HCT116 (cell line): Measurements from ENCODE around the gene SRGN. TPM values are rescaled to one million over a fixed set of nuclear protein-coding genes. Genes with fewer than 3 reads are reported as not detected.

Source experiments
- ATAC-seq: fragments of 200-7000 bp; cut with Tn5 transposase; 2 replicates; pipeline ENCODE4 v1.9.1; 2020; ENCODE audit warnings: mild to moderate bottlenecking, moderate library complexity
- BruUV-seq: library from RNA; stranded (reverse); fragments of 400-500 nt; replicated peaks from 2 replicates; lab custom pipeline; 2021; lab: Mats Ljungman, UMichigan
- CTCF ChIA-PET: fragments of 300-600 bp; sonication (Branson Sonifier 250); formaldehyde crosslinking; loops from one replicate; lab custom pipeline; 2021; ENCODE audit warnings: antibody characterized with exemption; lab: Charles Lee
- POLR2A ChIA-PET: fragments of 300-600, 350-600 bp; sonication (Branson Sonifier 250); formaldehyde crosslinking; loops from one replicate; lab custom pipeline; 2021; ENCODE audit warnings: antibody characterized with exemption; lab: Charles Lee
- RAD21 ChIA-PET, 2 experiments: fragments of 300-600 bp; sonication (Branson Sonifier 250); formaldehyde crosslinking; loops; one replicate each; lab custom pipeline; 2023; ENCODE audit warnings: low total read pairs in 2 of 2; ENCODE audit not compliant: uncharacterized antibody in 2 of 2, unreplicated experiment in 2 of 2, low non-redundant PET in 1 of 2; lab: Charles Lee
- DNase-seq: peaks from one replicate; pipeline ENCODE4 v3.0.0-alpha.2; 2010; ENCODE audit warnings: low read depth, low spot score
- H2AFZ ChIP-seq: fragments of 200-600 bp; shearing (Covaris generic), sonication (generic); 2 replicates; pipeline ENCODE4 v1.6.1; 2017; ENCODE audit warnings: low read depth, mixed run types, mixed read lengths, antibody characterized with exemption, low read length; ENCODE audit not compliant: poor library complexity, severe bottlenecking
- H3K27ac ChIP-seq: 2 replicates; pipeline ENCODE4 v1.5.1; 2012; ENCODE audit warnings: low read depth, low read length
- H3K27me3 ChIP-seq: fragments of 200-600 bp; sonication (generic); 2 replicates; pipeline ENCODE4 v1.6.1; 2016; ENCODE audit warnings: mixed run types, low read length, mixed read lengths; ENCODE audit not compliant: insufficient read depth
- H3K36me3 ChIP-seq, 2 experiments: fragments of 200-500 bp in 1 of 2; fragments of 200-600 bp in 1 of 2; sonication (Bioruptor generic) in 1 of 2; sonication (generic) in 1 of 2; 2 replicates each; pipeline versions ENCODE4 v1.5.1 to v1.6.1; 2014 to 2016; ENCODE audit warnings: low read length in 2 of 2, inconsistent platforms in 1 of 2, mixed read lengths in 1 of 2, mixed run types in 1 of 2; ENCODE audit not compliant: insufficient read depth in 2 of 2, control insufficient read depth in 1 of 2
- H3K4me1 ChIP-seq, 2 experiments: fragments of 200-600 bp in 1 of 2; sonication (generic) in 1 of 2; 2 replicates each; pipeline versions ENCODE4 v1.5.1 to v1.6.1; 2012 to 2017; ENCODE audit warnings: low read length in 2 of 2, inconsistent platforms in 1 of 2, mild to moderate bottlenecking in 1 of 2, mixed read lengths in 1 of 2, mixed run types in 1 of 2, moderate library complexity in 1 of 2; ENCODE audit not compliant: insufficient read depth in 2 of 2, control insufficient read depth in 1 of 2
- H3K4me2 ChIP-seq: fragments of 200-600 bp; sonication (generic); 2 replicates; pipeline ENCODE4 v1.6.1; 2017; ENCODE audit warnings: mixed run types, low read length, mixed read lengths
- H3K4me3 ChIP-seq, 2 experiments: fragments of 200-600 bp in 1 of 2; sonication (generic) in 1 of 2; replicated peaks in 1 of 2; 2 replicates each; pipeline ENCODE4 v1.5.1; 2011 to 2016; ENCODE audit warnings: low read length in 2 of 2, control low read depth in 1 of 2, low read depth in 1 of 2, mild to moderate bottlenecking in 1 of 2, mixed read lengths in 1 of 2, mixed run types in 1 of 2
- H3K79me2 ChIP-seq: fragments of 200-600 bp; sonication (generic); 2 replicates; pipeline ENCODE4 v1.6.1; 2017; ENCODE audit warnings: mild to moderate bottlenecking, mixed run types, low read length, moderate library complexity, mixed read lengths; ENCODE audit not compliant: insufficient read depth
- H3K9ac ChIP-seq: fragments of 200-600 bp; sonication (generic); 2 replicates; pipeline ENCODE4 v1.6.1; 2016; ENCODE audit warnings: low read length, mixed read lengths
- H3K9me2 ChIP-seq: fragments of 200-600 bp; sonication (generic), shearing (Covaris generic); 2 replicates; pipeline ENCODE4 v1.6.1; 2017; ENCODE audit warnings: mixed run types, mild to moderate bottlenecking, moderate library complexity; ENCODE audit not compliant: insufficient read depth
- H3K9me3 ChIP-seq, 2 experiments: fragments of 200-500 bp in 1 of 2; fragments of 200-600 bp in 1 of 2; sonication (Bioruptor generic) in 1 of 2; sonication (generic) in 1 of 2; 2 replicates each; pipeline ENCODE4 v1.6.1; 2014 to 2017; ENCODE audit warnings: low read length in 2 of 2, mixed read lengths in 2 of 2, inconsistent platforms in 1 of 2, low read depth in 1 of 2, mild to moderate bottlenecking in 1 of 2, mixed run types in 1 of 2, moderate library complexity in 1 of 2; ENCODE audit not compliant: control insufficient read depth in 1 of 2, insufficient read depth in 1 of 2
- H4K20me1 ChIP-seq: fragments of 200-600 bp; sonication (generic), shearing (Covaris generic); 2 replicates; pipeline ENCODE4 v1.6.1; 2017; ENCODE audit warnings: mixed run types, mild to moderate bottlenecking, moderate library complexity; ENCODE audit not compliant: insufficient read depth
- CBX3 ChIP-seq: IDR thresholded peaks from 2 replicates; pipeline ENCODE4 v1.6.1; 2012; ENCODE audit warnings: low read depth
- CEBPB ChIP-seq: IDR thresholded peaks from 2 replicates; pipeline ENCODE4 v1.6.1; 2012; ENCODE audit warnings: low read depth
- EGR1 ChIP-seq: IDR thresholded peaks from 2 replicates; pipeline ENCODE4 v1.6.1; 2012; ENCODE audit warnings: low read depth
- ELF1 ChIP-seq: IDR thresholded peaks from 2 replicates; pipeline ENCODE4 v1.6.1; 2012; ENCODE audit warnings: low read depth, borderline replicate concordance
- EZH2 ChIP-seq: fragments of 200-600 bp; sonication (generic); IDR thresholded peaks from 2 replicates; pipeline ENCODE4 v1.6.1; 2017; ENCODE audit warnings: antibody characterized with exemption, mixed run types
- FOSL1 ChIP-seq: IDR thresholded peaks from 2 replicates; pipeline ENCODE4 v1.6.1; 2012; ENCODE audit warnings: low read depth
- JUND ChIP-seq: IDR thresholded peaks from 2 replicates; pipeline ENCODE4 v1.6.1; 2012
- POLR2A ChIP-seq: IDR thresholded peaks from 2 replicates; pipeline ENCODE4 v1.7.0; 2011; ENCODE audit warnings: borderline replicate concordance; ENCODE audit not compliant: insufficient read depth, insufficient read length; ENCODE audit errors: extremely low read depth
- POLR2AphosphoS5 ChIP-seq: IDR thresholded peaks from 2 replicates; pipeline ENCODE4 v1.6.1; 2011; ENCODE audit warnings: mild to moderate bottlenecking, low read depth, low read length, moderate library complexity
- RAD21 ChIP-seq: IDR thresholded peaks from 2 replicates; pipeline ENCODE4 v1.6.1; 2012; ENCODE audit warnings: low read depth, mild to moderate bottlenecking
- SIN3A ChIP-seq: IDR thresholded peaks from 2 replicates; pipeline ENCODE4 v1.6.1; 2012; ENCODE audit warnings: low read depth
- SP1 ChIP-seq: IDR thresholded peaks from 2 replicates; pipeline ENCODE4 v1.6.1; 2012; ENCODE audit warnings: low read depth
- SRF ChIP-seq: IDR thresholded peaks from 2 replicates; pipeline ENCODE4 v1.6.1; 2012; ENCODE audit warnings: low read depth
- TCF7L2 ChIP-seq: IDR thresholded peaks from 2 replicates; pipeline ENCODE4 v1.7.0; 2011; ENCODE audit warnings: borderline replicate concordance, inconsistent platforms; ENCODE audit not compliant: insufficient read depth, insufficient read length; ENCODE audit errors: extremely low read depth
- YY1 ChIP-seq: IDR thresholded peaks from 2 replicates; pipeline ENCODE4 v1.6.1; 2011; ENCODE audit warnings: low read length, low read depth, moderate library complexity, mild to moderate bottlenecking; ENCODE audit not compliant: insufficient replicate concordance; ENCODE audit errors: extremely low read depth
- ZFX ChIP-seq: fragments of 450-650 bp; IDR thresholded peaks from 2 replicates; pipeline ENCODE4 v1.6.1; 2017
- intact Hi-C: fragments of 100-400 bp; cut with micrococcal nuclease; formaldehyde crosslinking; loops from 2 replicates; pipeline ENCODE4 v1.10.0; 2022
- total RNA-seq: library from RNA; stranded (reverse); gene quantifications from one replicate; pipeline ENCODE4 v1.2.1, GENCODE V29; 2021; ENCODE audit not compliant: unreplicated experiment
- TF ChIP-seq, protein P1 (sequence below): IDR thresholded peaks from 2 replicates; pipeline ENCODE4 v1.6.1; 2012; ENCODE audit warnings: low read depth
- TF ChIP-seq, protein P2 (sequence below): IDR thresholded peaks from 2 replicates; pipeline ENCODE4 v1.6.1; 2011; ENCODE audit warnings: mild to moderate bottlenecking, low read length, moderate library complexity; ENCODE audit not compliant: insufficient replicate concordance; ENCODE audit errors: extremely low read depth

SRGN gene
- total RNA-seq, 1 experiment from 2014 or later: 1.8 TPM

DNA sequence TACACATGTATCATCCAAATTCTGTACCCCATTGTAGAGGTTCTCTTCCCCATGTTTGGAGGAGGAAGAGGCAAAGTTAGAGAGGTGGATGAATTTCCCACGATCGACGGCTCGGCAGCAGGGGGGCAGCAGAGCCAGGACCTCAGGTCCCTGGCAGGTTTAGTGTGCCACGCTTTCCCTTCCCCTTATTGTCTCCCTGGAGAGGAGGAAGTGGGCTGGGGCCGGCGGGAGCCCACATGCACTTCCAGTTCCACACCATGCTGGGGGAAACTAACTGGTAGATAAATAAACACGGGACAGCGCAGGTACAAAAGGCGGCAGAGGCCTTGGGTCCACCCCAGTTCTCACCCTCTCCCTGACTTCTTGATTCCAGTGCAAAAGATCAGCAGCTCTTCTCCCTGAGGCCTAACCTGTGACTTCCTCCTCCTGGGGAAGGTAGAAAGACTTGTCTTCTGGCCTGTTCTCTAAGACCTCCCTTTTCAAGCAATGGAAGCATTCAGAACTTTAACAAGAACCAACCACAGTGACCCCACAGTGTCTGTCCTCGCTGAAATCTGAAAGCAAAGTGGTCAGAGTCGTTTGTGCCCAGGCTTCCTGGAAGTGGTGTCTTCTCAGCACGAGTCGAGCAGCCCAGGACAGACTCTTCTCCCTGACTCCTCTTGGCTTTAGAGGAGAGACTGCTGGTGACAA, 30.5 kb upstream of the SRGN start:
- no peak for ATAC-seq
- TF ChIP-seq CBX3: no peak
- no peak for TF ChIP-seq FOSL1
- TF ChIP-seq POLR2AphosphoS5: no peak
- TF ChIP-seq RAD21: no peak
- TF ChIP-seq ELF1: no peak
- no peak for TF ChIP-seq SIN3A
- TF ChIP-seq POLR2A: no peak
- TF ChIP-seq, protein P1, sequence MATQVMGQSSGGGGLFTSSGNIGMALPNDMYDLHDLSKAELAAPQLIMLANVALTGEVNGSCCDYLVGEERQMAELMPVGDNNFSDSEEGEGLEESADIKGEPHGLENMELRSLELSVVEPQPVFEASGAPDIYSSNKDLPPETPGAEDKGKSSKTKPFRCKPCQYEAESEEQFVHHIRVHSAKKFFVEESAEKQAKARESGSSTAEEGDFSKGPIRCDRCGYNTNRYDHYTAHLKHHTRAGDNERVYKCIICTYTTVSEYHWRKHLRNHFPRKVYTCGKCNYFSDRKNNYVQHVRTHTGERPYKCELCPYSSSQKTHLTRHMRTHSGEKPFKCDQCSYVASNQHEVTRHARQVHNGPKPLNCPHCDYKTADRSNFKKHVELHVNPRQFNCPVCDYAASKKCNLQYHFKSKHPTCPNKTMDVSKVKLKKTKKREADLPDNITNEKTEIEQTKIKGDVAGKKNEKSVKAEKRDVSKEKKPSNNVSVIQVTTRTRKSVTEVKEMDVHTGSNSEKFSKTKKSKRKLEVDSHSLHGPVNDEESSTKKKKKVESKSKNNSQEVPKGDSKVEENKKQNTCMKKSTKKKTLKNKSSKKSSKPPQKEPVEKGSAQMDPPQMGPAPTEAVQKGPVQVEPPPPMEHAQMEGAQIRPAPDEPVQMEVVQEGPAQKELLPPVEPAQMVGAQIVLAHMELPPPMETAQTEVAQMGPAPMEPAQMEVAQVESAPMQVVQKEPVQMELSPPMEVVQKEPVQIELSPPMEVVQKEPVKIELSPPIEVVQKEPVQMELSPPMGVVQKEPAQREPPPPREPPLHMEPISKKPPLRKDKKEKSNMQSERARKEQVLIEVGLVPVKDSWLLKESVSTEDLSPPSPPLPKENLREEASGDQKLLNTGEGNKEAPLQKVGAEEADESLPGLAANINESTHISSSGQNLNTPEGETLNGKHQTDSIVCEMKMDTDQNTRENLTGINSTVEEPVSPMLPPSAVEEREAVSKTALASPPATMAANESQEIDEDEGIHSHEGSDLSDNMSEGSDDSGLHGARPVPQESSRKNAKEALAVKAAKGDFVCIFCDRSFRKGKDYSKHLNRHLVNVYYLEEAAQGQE: no peak
- TF ChIP-seq SRF: no peak
- TF ChIP-seq CEBPB: no peak
- TF ChIP-seq SP1: no peak
- TF ChIP-seq, protein P2, sequence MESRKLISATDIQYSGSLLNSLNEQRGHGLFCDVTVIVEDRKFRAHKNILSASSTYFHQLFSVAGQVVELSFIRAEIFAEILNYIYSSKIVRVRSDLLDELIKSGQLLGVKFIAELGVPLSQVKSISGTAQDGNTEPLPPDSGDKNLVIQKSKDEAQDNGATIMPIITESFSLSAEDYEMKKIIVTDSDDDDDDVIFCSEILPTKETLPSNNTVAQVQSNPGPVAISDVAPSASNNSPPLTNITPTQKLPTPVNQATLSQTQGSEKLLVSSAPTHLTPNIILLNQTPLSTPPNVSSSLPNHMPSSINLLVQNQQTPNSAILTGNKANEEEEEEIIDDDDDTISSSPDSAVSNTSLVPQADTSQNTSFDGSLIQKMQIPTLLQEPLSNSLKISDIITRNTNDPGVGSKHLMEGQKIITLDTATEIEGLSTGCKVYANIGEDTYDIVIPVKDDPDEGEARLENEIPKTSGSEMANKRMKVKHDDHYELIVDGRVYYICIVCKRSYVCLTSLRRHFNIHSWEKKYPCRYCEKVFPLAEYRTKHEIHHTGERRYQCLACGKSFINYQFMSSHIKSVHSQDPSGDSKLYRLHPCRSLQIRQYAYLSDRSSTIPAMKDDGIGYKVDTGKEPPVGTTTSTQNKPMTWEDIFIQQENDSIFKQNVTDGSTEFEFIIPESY: no peak
- TF ChIP-seq ZFX: no peak
- TF ChIP-seq TCF7L2: no peak
- no peak for TF ChIP-seq YY1
- TF ChIP-seq JUND: no peak
- TF ChIP-seq EGR1: no peak
- TF ChIP-seq EZH2: no peak
- TF ChIP-seq, all 23 proteins: peak for 0
- Histone ChIP-seq H3K27me3 (no peaks in the 10 kb centered on the region), H3K27ac (no peak overlapping the region), H3K36me3 (no peaks in the 10 kb centered on the region), H3K79me2 (no peaks in the 10 kb centered on the region), H3K4me1 (peaks cover 0 to 9% of the 10 kb centered on the region in 2 experiments; a peak in 2 of 4 replicates), H3K9ac (no peak overlapping the region), H3K4me3 (no peak overlapping the region), H2AFZ (no peak overlapping the region), H3K4me2 (no peak overlapping the region), H4K20me1 (no peaks in the 10 kb centered on the region), H3K9me3 (no peaks in the 10 kb centered on the region), H3K9me2 (no peaks in the 10 kb centered on the region)
- RAD21 ChIA-PET: no interaction called here
- intact Hi-C loops: no loop called here
- CTCF ChIA-PET: no interaction called here
- no TSS peak for BruUV-seq
- DNase-seq: no peak
- POLR2A ChIA-PET: no interaction called here
